ENCODE data around the gene RNF208. TPM values are rescaled to one million over a fixed set of nuclear protein-coding genes. Genes with fewer than 3 reads are reported as not detected.

RNF208 gene
- total and polyA plus RNA-seq, 9 of the 15 experiments (the other 6 are each of a cell fraction or from before 2014, with no cell fraction given) = 0.15 to 6.9 (median 0.50) TPM; not detected in 2

- 0 out of 2 replicates have a peak, but pooled peaks have one; percentile 61 for TF ChIP-seq HBP1 (CRISPR knock-in tag; IDR thresholded peaks at IDR 0.05)
- TF ChIP-seq ZNF121 (CRISPR knock-in tag; conservative IDR thresholded peaks at IDR 0.05) = no peak
- no peak for TF ChIP-seq SRSF9 (IDR thresholded peaks at IDR 0.05; ENCODE audit: borderline replicate concordance, low read depth, low read length)
- TF ChIP-seq CBX2 (IDR thresholded peaks at IDR 0.05; ENCODE audit: insufficient read depth, low read length, poor library complexity, severe bottlenecking) = no peak
- TF ChIP-seq EZH2 (IDR thresholded peaks at IDR 0.05; ENCODE audit: borderline replicate concordance, low read depth, low read length) = no peak
- no peak for TF ChIP-seq TAF7 (tag; IDR thresholded peaks at IDR 0.05)
- peak; percentile 49; the same call in 1 of the 2 replicates for TF ChIP-seq STAT5A (IDR thresholded peaks at IDR 0.05; ENCODE audit: borderline replicate concordance, low read length)
- no peak for TF ChIP-seq CEBPG (CRISPR knock-in tag; IDR thresholded peaks at IDR 0.05)
- no peak for TF ChIP-seq CEBPG (tag; conservative IDR thresholded peaks at IDR 0.05 in 1 of 2, IDR thresholded peaks at IDR 0.05 in 1 of 2)
- 0 out of 2 replicates have a peak, but pooled peaks have one; percentile 72 for TF ChIP-seq CREB3 (tag; conservative IDR thresholded peaks at IDR 0.05; ENCODE audit: low read depth)
- TF ChIP-seq NFIX (CRISPR knock-in tag; IDR thresholded peaks at IDR 0.05; ENCODE audit: low read depth) = no peak
- peak in 1 of 2 experiments; percentile 72; a peak in 2 of 4 replicates for TF ChIP-seq UBTF (IDR thresholded peaks at IDR 0.05; ENCODE audit: borderline replicate concordance in 1 of 2, low read depth in 2 of 2, low read length in 2 of 2)
- peak; percentile 70 for TF ChIP-seq TCF7 (IDR thresholded peaks at IDR 0.05; ENCODE audit: borderline replicate concordance)
- TF ChIP-seq CTBP1 (IDR thresholded peaks at IDR 0.05; ENCODE audit: borderline replicate concordance) = peak; percentile 91; the same call in 1 of the 2 replicates
- TF ChIP-seq ZFX (CRISPR knock-in tag; IDR thresholded peaks at IDR 0.05) = peak; percentile 51
- TF ChIP-seq TBL1XR1 (IDR thresholded peaks at IDR 0.05; ENCODE audit: low read length in 2 of 2) = peak in 1 of 2 experiments; percentile 69; a peak in 2 of 4 replicates
- peak in 1 of 2 experiments; percentile 28 for TF ChIP-seq E2F6 (IDR thresholded peaks at IDR 0.05; ENCODE audit: borderline replicate concordance in 1 of 2, extremely low read depth in 1 of 2, insufficient read depth in 1 of 2, insufficient read length in 1 of 2, low read depth in 1 of 2, low read length in 1 of 2, poor library complexity in 1 of 2, severe bottlenecking in 1 of 2)
- TF ChIP-seq RBM34 (IDR thresholded peaks at IDR 0.05; ENCODE audit: borderline replicate concordance, insufficient read depth, low read length) = no peak
- peak; percentile 66 for TF ChIP-seq TEAD4 (IDR thresholded peaks at IDR 0.05; ENCODE audit: low read length)
- no peak for TF ChIP-seq TEAD4 (CRISPR knock-in tag; IDR thresholded peaks at IDR 0.05; ENCODE audit: borderline replicate concordance)
Observed at GRCh38 chr9:137218754-137219271, 3.2 kb downstream of the RNF208 start (continued).

All from K562 (cell line).